Esophagus squamous epithelium (tissue), 4 donors: ENCODE measurements around the gene DNAJC7.

Experiments
- POLR2A ChIP-seq, 4 donors: fragments of 450-650 bp; IDR thresholded peaks; one replicate each; pipeline ENCODE4 v1.6.1; 2017; ENCODE audit warnings: antibody characterized with exemption in 4 of 4, mild to moderate bottlenecking in 4 of 4, moderate library complexity in 3 of 4
- TF ChIP-seq, protein P1 (sequence below), 6 experiments: fragments of 450-650 bp in 4 of 6; fragments of 200-600 bp in 2 of 6; sonication (generic) in 2 of 6; IDR thresholded peaks; one replicate each; pipeline ENCODE4 v1.5.1; 2016 to 2019; ENCODE audit warnings: antibody characterized with exemption in 6 of 6, mild to moderate bottlenecking in 4 of 6, moderate library complexity in 4 of 6

DNA sequence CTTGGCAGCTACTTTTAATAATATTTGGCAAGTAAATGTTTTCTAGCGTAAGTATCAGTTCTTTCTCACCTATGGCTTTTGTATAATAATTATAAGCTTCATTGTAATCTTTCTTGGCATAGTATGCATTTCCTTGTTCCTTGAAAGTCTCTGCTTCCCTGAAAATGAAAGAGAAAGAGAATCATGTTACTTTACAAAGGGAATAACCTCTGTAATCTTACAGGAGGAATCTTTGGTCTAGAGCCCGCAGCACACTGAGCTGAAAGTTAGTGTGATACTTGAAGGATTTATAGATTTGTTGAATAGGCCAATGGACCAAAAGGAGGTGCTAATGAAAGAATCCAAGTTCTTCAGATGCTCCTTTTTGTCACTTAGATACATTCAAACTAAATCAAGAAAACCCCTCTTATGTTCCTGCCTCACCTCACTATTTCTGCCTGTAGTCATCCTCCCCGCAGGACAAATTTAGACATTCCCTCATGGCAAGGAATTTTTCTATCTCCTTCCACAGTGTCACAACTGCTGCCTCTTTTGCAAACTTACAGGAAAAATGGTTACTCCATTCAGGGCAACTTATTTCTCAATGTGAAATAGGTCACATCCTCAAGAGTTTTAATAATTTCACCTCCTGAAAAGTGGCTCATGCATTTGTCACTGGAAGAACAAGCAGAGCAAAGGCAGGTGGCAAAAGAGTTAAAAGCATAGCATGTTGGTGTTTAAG is 16.7 kb downstream of the DNAJC7 start:
- TF ChIP-seq, protein P1, sequence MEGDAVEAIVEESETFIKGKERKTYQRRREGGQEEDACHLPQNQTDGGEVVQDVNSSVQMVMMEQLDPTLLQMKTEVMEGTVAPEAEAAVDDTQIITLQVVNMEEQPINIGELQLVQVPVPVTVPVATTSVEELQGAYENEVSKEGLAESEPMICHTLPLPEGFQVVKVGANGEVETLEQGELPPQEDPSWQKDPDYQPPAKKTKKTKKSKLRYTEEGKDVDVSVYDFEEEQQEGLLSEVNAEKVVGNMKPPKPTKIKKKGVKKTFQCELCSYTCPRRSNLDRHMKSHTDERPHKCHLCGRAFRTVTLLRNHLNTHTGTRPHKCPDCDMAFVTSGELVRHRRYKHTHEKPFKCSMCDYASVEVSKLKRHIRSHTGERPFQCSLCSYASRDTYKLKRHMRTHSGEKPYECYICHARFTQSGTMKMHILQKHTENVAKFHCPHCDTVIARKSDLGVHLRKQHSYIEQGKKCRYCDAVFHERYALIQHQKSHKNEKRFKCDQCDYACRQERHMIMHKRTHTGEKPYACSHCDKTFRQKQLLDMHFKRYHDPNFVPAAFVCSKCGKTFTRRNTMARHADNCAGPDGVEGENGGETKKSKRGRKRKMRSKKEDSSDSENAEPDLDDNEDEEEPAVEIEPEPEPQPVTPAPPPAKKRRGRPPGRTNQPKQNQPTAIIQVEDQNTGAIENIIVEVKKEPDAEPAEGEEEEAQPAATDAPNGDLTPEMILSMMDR (IDR thresholded peaks at IDR 0.05), result no peak
- TF ChIP-seq POLR2A (IDR thresholded peaks at IDR 0.05), result no peak
